ENCODE data around the gene PPFIBP1.
A peak's percentile ranks its signal among the peaks of the same experiment; 100 is the strongest.

The PPFIBP1 gene

GRCh38 chr12:27523642-27524493 is at the start of gene PPFIBP1:
Gene PPFIBP1 (plus strand): TSS chr12:27524206. CDS start chr12:27633397, 109,191 bp downstream.
- peak; percentile 96 for DNase-seq

DNA sequence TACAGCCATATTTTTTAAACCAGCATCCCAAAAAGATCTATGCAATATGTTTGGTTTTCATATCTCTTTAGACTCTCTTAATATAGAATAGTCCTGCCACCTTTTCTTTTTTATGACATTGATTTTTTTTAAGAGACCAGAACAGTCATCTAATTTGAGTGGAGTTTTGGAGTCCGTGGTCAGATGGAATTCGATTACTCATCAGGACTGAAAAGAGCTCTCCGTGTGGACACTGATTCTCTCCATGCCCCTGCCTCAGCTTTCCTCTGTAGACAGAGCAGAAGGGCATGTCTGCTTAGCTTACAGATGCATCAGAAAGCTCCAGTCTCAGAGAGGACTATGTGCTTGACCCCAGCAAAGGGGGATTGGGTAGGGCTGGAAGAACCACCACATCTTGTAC is 49.7 kb upstream of the PPFIBP1 start:
- no peak for DNase-seq

- DNase-seq, result no peak
Measured at GRCh38 chr12:27477049-27477448, 47.0 kb upstream of the PPFIBP1 start.

GRCh38 chr12:27478949-27479348 is 45.1 kb upstream of the PPFIBP1 start:
- DNase-seq, result no peak

DNA sequence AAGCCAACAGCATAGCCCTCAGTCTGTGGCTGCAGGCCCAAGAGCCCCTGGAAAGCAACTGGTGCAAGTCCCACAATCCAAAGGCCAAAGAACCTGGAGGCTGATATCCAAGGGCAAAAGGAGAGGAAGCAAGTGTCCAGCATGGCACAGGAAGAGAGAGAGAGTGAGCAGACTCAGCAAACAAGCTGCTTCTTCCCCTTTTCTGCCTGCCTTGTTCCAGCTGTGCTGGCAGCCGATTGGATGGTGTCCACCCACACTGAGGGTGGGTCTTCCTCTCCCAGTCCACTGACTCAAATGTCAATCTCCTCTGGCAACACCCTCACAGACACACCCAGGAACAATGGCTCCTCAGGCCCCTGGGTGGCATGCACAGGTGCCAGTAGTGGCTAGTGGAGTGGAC is 44.0 kb upstream of the PPFIBP1 start:
- peak; percentile 32 to 46 for DNase-seq

- DNase-seq, result no peak
Measured at GRCh38 chr12:27486961-27487360, 37.0 kb upstream of the PPFIBP1 start.

DNA sequence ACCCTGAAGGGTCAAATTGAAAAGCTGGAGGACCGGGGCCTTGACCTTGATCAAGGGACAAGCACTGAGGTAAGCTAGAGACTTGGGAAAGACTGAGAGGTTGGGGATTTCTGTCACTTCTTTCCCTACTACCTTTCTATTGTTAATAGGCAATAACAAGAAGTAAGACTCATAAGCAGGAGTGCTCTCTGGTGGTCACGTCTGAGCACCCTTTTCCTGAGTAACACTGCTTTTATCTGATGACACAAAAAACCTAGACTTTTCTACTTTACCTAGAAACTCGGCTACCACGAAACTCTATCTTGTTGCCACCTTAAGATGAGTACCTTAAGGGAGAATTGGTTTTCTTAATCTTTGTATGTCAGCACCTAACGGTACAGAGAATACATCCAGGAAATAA is 35.5 kb upstream of the PPFIBP1 start:
- no peak for DNase-seq

DNA sequence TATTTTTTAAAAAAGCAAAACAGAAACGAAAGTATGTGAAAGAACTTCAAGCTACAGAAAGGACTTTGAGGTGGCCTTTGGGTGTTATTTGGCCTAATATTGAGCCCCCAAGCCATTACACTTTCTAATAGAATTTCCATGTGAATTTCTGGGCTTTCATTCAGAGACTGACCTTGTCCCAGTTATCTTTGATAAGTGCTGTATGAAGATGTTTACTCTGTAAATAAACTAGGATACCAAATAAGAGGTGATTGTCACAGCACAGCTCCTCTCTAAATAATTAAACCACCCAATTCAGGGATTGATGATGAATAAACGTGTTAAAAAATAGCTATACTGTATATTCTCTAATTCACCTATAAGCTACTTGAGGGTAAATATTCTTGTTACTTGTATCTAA is 32.8 kb upstream of the PPFIBP1 start:
- DNase-seq, result no peak

GRCh38 chr12:27493260-27493940 is 30.6 kb upstream of the PPFIBP1 start:
- DNase-seq, result no peak

GRCh38 chr12:27497446-27497845 is 26.6 kb upstream of the PPFIBP1 start:
- no peak for DNase-seq

- no peak for DNase-seq
Measured at GRCh38 chr12:27498149-27498548, 25.9 kb upstream of the PPFIBP1 start.

DNA sequence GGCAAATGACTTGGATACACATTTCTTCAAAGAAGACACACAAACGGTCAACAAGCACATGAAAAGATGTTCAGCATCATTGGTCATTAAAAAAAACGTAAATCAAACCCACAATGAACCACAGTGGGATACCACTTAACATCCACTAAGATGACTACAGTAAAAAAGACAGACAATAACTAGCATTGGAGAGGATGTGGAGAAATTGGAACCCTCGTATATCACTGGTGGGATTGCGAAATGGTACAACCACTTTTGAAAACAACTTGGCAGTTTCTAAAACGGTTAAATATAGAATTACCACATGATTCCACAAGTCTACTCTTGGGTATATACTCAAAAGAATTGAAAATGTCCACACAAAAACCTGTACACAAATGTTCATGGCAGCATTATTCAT is 25.2 kb upstream of the PPFIBP1 start:
- peak in 1 of 2 experiments; percentile 24 for DNase-seq

- no peak for DNase-seq
Measured at GRCh38 chr12:27499377-27499776, 24.6 kb upstream of the PPFIBP1 start.

DNA sequence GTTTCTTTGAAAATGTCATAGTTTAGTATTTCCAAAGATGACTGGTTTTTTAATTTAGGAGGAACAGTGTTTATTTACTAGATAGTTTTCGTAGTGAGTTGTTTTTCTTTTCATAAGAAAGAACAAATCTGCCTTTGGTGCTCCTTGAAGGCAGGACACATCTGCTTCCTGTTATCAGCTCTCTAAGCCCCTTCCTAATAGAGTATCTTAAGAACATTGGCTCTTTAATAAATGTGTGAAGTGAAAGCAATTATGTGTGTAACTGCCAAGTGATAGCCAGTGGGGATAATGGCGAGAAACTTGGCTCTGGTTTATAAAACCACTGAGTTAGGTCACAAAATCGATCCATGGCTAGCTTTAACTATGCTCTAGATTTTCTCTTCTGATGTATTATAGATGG is 23.5 kb upstream of the PPFIBP1 start:
- DNase-seq, result no peak

DNA sequence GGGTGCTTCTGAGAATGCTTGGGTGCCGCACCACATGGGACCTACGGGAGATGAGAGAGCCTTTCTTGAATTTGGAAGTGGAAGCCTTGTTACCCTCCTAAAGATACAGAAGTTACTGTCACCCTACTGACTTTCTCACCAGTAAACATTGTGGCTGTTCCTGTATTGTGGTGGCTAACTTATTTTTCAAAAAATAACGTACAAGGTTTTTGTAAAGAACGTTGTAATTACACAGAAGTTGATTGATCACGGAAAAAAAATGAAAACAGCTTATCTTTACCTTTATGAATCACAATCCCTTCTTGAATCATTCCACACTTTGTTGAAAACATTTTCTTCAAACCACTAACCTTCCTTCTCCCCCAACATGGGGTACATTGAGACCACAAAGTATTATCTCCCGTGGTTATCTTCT is 22.0 kb upstream of the PPFIBP1 start:
- no peak for DNase-seq

GRCh38 chr12:27504507-27504906 is 19.5 kb upstream of the PPFIBP1 start:
- DNase-seq, result no peak

DNA sequence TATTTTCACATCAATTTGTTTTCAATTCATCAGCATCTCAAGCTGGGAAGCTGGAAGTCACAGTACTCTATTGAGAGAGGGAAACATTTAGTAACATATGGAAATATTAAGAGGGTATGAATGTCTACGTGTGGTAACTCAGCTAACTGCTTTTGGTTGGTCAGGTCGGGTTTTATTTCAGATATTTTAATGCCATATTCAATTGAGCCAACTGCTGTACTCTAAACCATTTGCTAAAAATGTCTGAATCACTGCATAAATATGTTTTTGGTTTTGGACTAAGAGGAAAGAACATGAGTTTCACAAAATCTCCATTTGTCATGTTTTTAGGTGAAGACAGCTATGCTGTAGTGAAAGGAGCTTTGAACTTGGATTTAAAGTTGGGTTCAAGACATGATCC is 18.9 kb upstream of the PPFIBP1 start:
- DNase-seq, result no peak

GRCh38 chr12:27505761-27506160 is 18.2 kb upstream of the PPFIBP1 start:
- DNase-seq, result no peak

DNA sequence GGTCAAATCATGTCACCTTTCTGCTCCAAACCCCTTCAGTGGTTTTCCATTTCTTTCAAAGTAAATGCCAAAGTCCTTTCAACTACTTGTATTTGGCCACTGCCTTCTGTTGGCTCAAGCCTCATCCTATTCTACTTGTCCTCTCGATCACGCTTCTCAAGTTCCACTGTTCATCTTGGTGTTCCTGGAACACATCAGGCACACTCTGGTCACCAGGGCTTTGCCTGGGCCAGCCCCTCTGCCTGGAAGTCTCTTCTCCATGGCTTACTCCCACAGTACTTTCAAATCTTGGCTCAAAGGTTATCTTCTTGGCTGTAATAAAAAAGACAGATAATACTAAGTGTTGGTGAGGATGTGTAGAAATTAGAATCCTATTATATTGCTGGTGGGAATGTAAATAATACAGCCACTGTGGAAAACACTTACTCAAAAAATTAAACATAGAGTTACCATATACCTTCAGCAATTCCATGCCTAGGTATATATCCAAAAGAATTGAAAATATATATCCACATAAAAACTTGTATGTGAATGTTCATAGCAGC is 17.3 kb upstream of the PPFIBP1 start:
- DNase-seq, result no peak

DNA sequence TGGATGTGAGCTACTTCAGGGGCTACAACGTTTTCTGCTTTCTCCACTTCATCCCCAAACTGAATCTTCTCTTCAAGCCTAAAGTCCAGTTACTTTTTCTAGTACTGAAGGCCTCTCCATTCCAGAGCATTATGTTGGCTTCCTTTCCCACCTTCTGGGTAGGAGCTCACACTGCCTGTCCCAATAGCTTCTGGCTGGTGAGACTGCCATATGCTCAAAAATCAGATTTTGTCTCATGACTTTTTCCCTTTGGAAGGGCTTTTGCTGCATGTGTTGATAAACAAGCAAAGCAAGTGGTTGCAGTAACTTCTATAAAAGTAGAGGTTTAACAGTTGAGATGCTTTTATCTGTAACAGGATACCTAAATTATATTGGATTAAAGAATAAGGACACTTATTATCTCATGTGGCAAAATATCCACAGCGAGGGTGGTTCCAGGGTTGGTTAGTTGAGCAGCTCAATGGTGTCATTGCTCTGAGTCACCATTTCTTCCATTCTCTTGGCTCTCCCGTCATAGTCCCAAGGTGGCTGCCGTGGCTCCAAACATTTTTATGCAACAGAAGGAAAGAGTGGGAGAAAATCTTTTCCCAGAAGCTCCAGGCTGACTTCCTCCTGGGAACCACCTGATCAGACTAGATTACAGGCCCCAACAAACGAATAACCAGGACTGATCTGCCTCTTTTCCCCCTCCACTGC is 15.1 kb upstream of the PPFIBP1 start:
- no peak for DNase-seq

- no peak for DNase-seq
Measured at GRCh38 chr12:27511031-27511722, 12.8 kb upstream of the PPFIBP1 start.

DNA sequence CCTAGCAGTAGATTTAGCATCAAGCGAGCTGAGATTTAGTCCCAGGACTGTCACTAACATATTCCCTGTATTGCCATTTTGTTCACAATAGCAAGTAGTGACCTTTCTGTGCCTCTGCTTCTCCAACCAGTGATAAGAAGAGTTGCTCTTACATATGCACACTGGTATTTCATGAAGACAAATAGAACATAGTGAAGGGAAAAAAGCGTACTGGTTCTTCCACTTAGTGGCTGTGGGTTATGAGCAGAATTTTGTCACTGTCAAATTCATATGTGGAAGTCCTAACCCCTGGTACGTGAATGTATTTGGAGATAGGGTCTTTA is 12.3 kb upstream of the PPFIBP1 start:
- DNase-seq, result no peak
